Skeletal muscle tissue (tissue), 4 donors: Measurements from ENCODE around the gene RNF144A. TPM values are rescaled to one million over a fixed set of nuclear protein-coding genes. Genes with fewer than 3 reads are reported as not detected.
A peak's percentile ranks its signal among the peaks of the same experiment; 100 is the strongest.

Source experiments
- H3K27ac ChIP-seq: one replicate; pipeline ENCODE4 v1.7.0; 2013; ENCODE audit warnings: mild to moderate bottlenecking, low read depth, low read length, inconsistent platforms
- H3K27me3 ChIP-seq, 3 donors: one replicate each; pipeline ENCODE4 v1.7.0; 2013; ENCODE audit warnings: low read length in 3 of 3; ENCODE audit not compliant: control insufficient read depth in 3 of 3, insufficient read depth in 3 of 3
- H3K36me3 ChIP-seq, 3 donors: one replicate each; pipeline ENCODE4 v1.7.0; 2013; ENCODE audit warnings: low read length in 3 of 3; ENCODE audit not compliant: control insufficient read depth in 3 of 3, insufficient read depth in 3 of 3
- H3K4me1 ChIP-seq, 3 donors: one replicate each; pipeline ENCODE4 v1.7.0; 2013; ENCODE audit warnings: low read length in 3 of 3, mild to moderate bottlenecking in 3 of 3; ENCODE audit not compliant: control insufficient read depth in 3 of 3, insufficient read depth in 3 of 3
- H3K4me3 ChIP-seq, 3 donors: one replicate each; pipeline ENCODE4 v1.7.0; 2013; ENCODE audit warnings: low read length in 3 of 3
- H3K9ac ChIP-seq, 3 donors: one replicate each; pipeline ENCODE4 v1.7.0; 2013; ENCODE audit warnings: low read length in 3 of 3, mild to moderate bottlenecking in 3 of 3, moderate library complexity in 2 of 3, low read depth in 1 of 3
- H3K9me3 ChIP-seq, 3 donors: one replicate each; pipeline ENCODE4 v1.7.0; 2013; ENCODE audit warnings: low read length in 3 of 3; ENCODE audit not compliant: control insufficient read depth in 3 of 3
- total RNA-seq: library from RNA; depleted of rRNA; stranded (reverse); fragments of >200 nt; gene quantifications from one replicate; pipeline ENCODE4 v1.2.3, GENCODE V29; 2014
- donor health status: Osteomylitis.

RNF144A gene
- total RNA-seq, 1 donor from 2014 or later: 16.2 TPM

- Histone ChIP-seq H3K27ac (no peak overlapping the region), H3K4me1 (peaks cover 0 to 6% (median 5%) of the 10 kb centered on the region in 3 donors), H3K9ac (no peak overlapping the region), H3K4me3 (no peak overlapping the region), H3K9me3 (no peaks in the 10 kb centered on the region), H3K27me3 (no peaks in the 10 kb centered on the region), H3K36me3 (no peaks in the 10 kb centered on the region)
Observed at GRCh38 chr2:6977113-6977741, 60.0 kb downstream of the RNF144A start.

- Histone ChIP-seq H3K36me3 (no peaks in the 10 kb centered on the region), H3K9ac (no peak overlapping the region), H3K4me1 (peaks cover 4 to 11% (median 5%) of the 10 kb centered on the region in 3 donors), H3K4me3 (no peak overlapping the region), H3K27me3 (no peaks in the 10 kb centered on the region), H3K27ac (no peak overlapping the region), H3K9me3 (no peaks in the 10 kb centered on the region)
Observed at GRCh38 chr2:6977786-6978185, 60.6 kb downstream of the RNF144A start.

GRCh38 chr2:6978991-6979390, 61.8 kb downstream of the RNF144A start:
- no peak overlapping the region for H3K27ac ChIP-seq
- no peaks in the 10 kb centered on the region for H3K36me3 ChIP-seq
- H3K4me1 ChIP-seq: peaks cover 13 to 23% (median 16%) of the 10 kb centered on the region in 3 donors
- H3K27me3 ChIP-seq: no peaks in the 10 kb centered on the region
- H3K9me3 ChIP-seq: no peaks in the 10 kb centered on the region
- H3K4me3 ChIP-seq: no peak overlapping the region
- H3K9ac ChIP-seq: no peak overlapping the region

- H3K9ac ChIP-seq: no peak overlapping the region
Observed at GRCh38 chr2:6982449-6982848, 65.2 kb downstream of the RNF144A start.

GRCh38 chr2:6982934-6983589, 65.8 kb downstream of the RNF144A start:
- Histone ChIP-seq H3K27me3 (no peaks in the 10 kb centered on the region), H3K9ac (peak overlapping the region in 1 of 3 donors; percentile 0), H3K4me3 (no peak overlapping the region), H3K27ac (peak overlapping the region; percentile 28), H3K9me3 (no peaks in the 10 kb centered on the region), H3K4me1 (peaks cover 26 to 30% (median 29%) of the 10 kb centered on the region in 3 donors), H3K36me3 (no peaks in the 10 kb centered on the region)

More at GRCh38 chr2:6982449-6982848, 65.2 kb downstream of the RNF144A start:
- Histone ChIP-seq H3K4me1 (peaks cover 25 to 29% (median 29%) of the 10 kb centered on the region in 3 donors), H3K4me3 (no peak overlapping the region), H3K36me3 (no peaks in the 10 kb centered on the region), H3K9me3 (no peaks in the 10 kb centered on the region), H3K27ac (peak overlapping the region; percentile 28), H3K27me3 (no peaks in the 10 kb centered on the region)

GRCh38 chr2:6986301-6986911, 69.2 kb downstream of the RNF144A start:
- H3K27me3 ChIP-seq: no peaks in the 10 kb centered on the region
- peaks cover 0 to 2% (median 0%) of the 10 kb centered on the region in 3 donors for H3K36me3 ChIP-seq
- peaks cover 26 to 33% (median 29%) of the 10 kb centered on the region in 3 donors for H3K4me1 ChIP-seq
- no peak overlapping the region for H3K9ac ChIP-seq
- H3K27ac ChIP-seq: peak overlapping the region; percentile 23
- H3K4me3 ChIP-seq: no peak overlapping the region
- no peaks in the 10 kb centered on the region for H3K9me3 ChIP-seq

GRCh38 chr2:6986912-6987361, 69.7 kb downstream of the RNF144A start:
- Histone ChIP-seq H3K4me3 (no peak overlapping the region), H3K27me3 (no peaks in the 10 kb centered on the region), H3K9me3 (no peaks in the 10 kb centered on the region), H3K27ac (no peak overlapping the region), H3K36me3 (peaks cover 0 to 2% (median 0%) of the 10 kb centered on the region in 3 donors), H3K9ac (no peak overlapping the region), H3K4me1 (peaks cover 28 to 35% (median 30%) of the 10 kb centered on the region in 3 donors)

GRCh38 chr2:6990871-6991270, 73.7 kb downstream of the RNF144A start:
- Histone ChIP-seq H3K36me3 (peaks cover 0 to 2% (median 0%) of the 10 kb centered on the region in 3 donors), H3K9me3 (no peaks in the 10 kb centered on the region), H3K4me3 (no peak overlapping the region), H3K9ac (no peak overlapping the region), H3K27me3 (no peaks in the 10 kb centered on the region), H3K27ac (no peak overlapping the region), H3K4me1 (peaks cover 29 to 46% (median 40%) of the 10 kb centered on the region in 3 donors)

- Histone ChIP-seq H3K27me3 (no peaks in the 10 kb centered on the region), H3K4me1 (peaks cover 18 to 30% (median 27%) of the 10 kb centered on the region in 3 donors), H3K9ac (peak overlapping the region in 2 of 3 donors; percentile 25 to 45), H3K4me3 (no peak overlapping the region), H3K27ac (peak overlapping the region; percentile 55), H3K9me3 (no peaks in the 10 kb centered on the region), H3K36me3 (peaks cover 0 to 6% (median 0%) of the 10 kb centered on the region in 3 donors)
Observed at GRCh38 chr2:6992794-6993228, 75.6 kb downstream of the RNF144A start.
